SK-N-SH treated with all-trans-retinoic acid at 6 μM for 48 hours (cell line): ENCODE measurements around the gene NBPF4.
"Not testable (repeated sequence)": the region's sequence is repeated elsewhere in the genome, so short reads cannot be mapped to it uniquely, and the experiment has no call there.

Source experiments
- ARNTL ChIP-seq: fragments of 450-650 bp; formaldehyde crosslinking; IDR thresholded peaks from 2 replicates; pipeline ENCODE4 v1.5.0; 2020; ENCODE audit warnings: low read depth, mild to moderate bottlenecking, moderate library complexity, borderline replicate concordance
- CSDC2 ChIP-seq: fragments of 250-450 bp; sonication (Bioruptor Pico); IDR thresholded peaks from 2 replicates; pipeline ENCODE4 v1.5.0; 2020; ENCODE audit warnings: mild to moderate bottlenecking, moderate library complexity
- ESRRG ChIP-seq: fragments of 250-450 bp; sonication (Bioruptor Pico); IDR thresholded peaks from 2 replicates; pipeline ENCODE4 v1.6.1; 2021; ENCODE audit warnings: mild to moderate bottlenecking
- PPARA ChIP-seq: fragments of 250-450 bp; sonication (Bioruptor Pico); IDR thresholded peaks from 2 replicates; pipeline ENCODE4 v1.5.0; 2020; ENCODE audit warnings: mild to moderate bottlenecking, borderline replicate concordance
- SNAI2 ChIP-seq: fragments of 250-450 bp; sonication (Bioruptor Pico); IDR thresholded peaks from 2 replicates; pipeline ENCODE4 v1.5.0; 2020; ENCODE audit warnings: mild to moderate bottlenecking, moderate library complexity
- ZC3H10 ChIP-seq: fragments of 250-450 bp; sonication (Bioruptor Pico); IDR thresholded peaks from 2 replicates; pipeline ENCODE4 v1.5.1; 2021; ENCODE audit warnings: mild to moderate bottlenecking, moderate library complexity
- ZFP30 ChIP-seq: fragments of 450-650 bp; formaldehyde crosslinking; IDR thresholded peaks from 2 replicates; pipeline ENCODE4 v1.5.0; 2022; ENCODE audit warnings: mild to moderate bottlenecking, moderate library complexity
- ZNF565 ChIP-seq: fragments of 450-650 bp; formaldehyde crosslinking; conservative IDR thresholded peaks from 2 replicates; pipeline ENCODE4 v1.5.0; 2020; ENCODE audit warnings: low read depth, mild to moderate bottlenecking, moderate library complexity
- ZNF8 ChIP-seq: fragments of 450-650 bp; formaldehyde crosslinking; IDR thresholded peaks from 2 replicates; pipeline ENCODE4 v1.5.0; 2020; ENCODE audit warnings: mild to moderate bottlenecking, moderate library complexity
- TF ChIP-seq, protein P1 (sequence below): fragments of 250-450 bp; sonication (Bioruptor Pico); IDR thresholded peaks from 2 replicates; pipeline ENCODE4 v1.5.1; 2021; ENCODE audit warnings: mild to moderate bottlenecking, moderate library complexity
- TF ChIP-seq, protein P2 (sequence below): fragments of 250-450 bp; sonication (Bioruptor Pico); IDR thresholded peaks from 2 replicates; pipeline ENCODE4 v1.5.1; 2020; ENCODE audit warnings: low read depth, mild to moderate bottlenecking, moderate library complexity
- TF ChIP-seq, protein P3 (sequence below): fragments of 250-450 bp; sonication (Bioruptor Pico); IDR thresholded peaks from 2 replicates; pipeline ENCODE4 v1.8.0; 2020; ENCODE audit warnings: mild to moderate bottlenecking, moderate library complexity, borderline replicate concordance
- TF ChIP-seq, protein P4 (sequence below): fragments of 250-450 bp; sonication (Bioruptor Pico); IDR thresholded peaks from 2 replicates; pipeline ENCODE4 v1.8.0; 2021; ENCODE audit warnings: low read depth, mild to moderate bottlenecking, moderate library complexity, borderline replicate concordance

DNA sequence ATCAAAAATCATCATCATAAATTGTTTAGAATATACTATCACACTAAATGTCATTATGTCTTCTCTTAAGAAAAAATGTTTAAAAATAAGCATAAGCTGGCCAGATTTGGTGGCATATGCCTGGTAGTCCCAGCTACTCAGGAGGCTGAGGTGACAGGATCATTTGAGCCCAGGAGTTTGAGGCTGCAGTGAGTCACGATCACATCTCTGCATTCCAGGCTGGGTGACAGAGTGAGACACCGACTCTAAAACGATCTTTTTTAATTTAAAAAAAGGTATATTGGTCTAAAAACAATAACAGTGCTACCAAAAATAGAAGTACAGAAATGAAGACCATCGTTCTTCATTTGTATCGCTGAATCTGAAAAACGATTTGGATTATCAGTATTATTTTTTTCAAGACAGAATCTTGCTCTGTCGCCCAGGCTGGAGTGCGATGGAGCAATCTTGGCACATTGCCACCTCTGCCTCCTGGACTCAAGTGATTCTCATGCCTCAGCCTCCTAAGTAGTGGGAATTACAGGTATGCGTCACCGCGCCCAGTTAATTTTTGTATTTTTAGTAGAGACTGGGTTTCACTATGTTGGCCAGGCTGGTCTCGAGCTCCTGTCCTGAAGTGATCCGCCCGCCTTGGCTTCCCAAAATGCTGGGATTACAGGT, 26.2 kb downstream of the NBPF4 start:
- not testable (repeated sequence) for TF ChIP-seq ESRRG (CRISPR knock-in tag); CSDC2 (CRISPR knock-in tag); ARNTL (CRISPR knock-in tag); PPARA (CRISPR knock-in tag); ZNF8 (CRISPR knock-in tag); ZC3H10 (CRISPR knock-in tag); ZFP30 (CRISPR knock-in tag); SNAI2 (CRISPR knock-in tag); ZNF565
- TF ChIP-seq, protein P1, sequence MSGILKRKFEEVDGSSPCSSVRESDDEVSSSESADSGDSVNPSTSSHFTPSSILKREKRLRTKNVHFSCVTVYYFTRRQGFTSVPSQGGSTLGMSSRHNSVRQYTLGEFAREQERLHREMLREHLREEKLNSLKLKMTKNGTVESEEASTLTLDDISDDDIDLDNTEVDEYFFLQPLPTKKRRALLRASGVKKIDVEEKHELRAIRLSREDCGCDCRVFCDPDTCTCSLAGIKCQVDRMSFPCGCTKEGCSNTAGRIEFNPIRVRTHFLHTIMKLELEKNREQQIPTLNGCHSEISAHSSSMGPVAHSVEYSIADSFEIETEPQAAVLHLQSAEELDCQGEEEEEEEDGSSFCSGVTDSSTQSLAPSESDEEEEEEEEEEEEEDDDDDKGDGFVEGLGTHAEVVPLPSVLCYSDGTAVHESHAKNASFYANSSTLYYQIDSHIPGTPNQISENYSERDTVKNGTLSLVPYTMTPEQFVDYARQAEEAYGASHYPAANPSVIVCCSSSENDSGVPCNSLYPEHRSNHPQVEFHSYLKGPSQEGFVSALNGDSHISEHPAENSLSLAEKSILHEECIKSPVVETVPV (CRISPR knock-in tag), result not testable (repeated sequence)
- TF ChIP-seq, protein P2, sequence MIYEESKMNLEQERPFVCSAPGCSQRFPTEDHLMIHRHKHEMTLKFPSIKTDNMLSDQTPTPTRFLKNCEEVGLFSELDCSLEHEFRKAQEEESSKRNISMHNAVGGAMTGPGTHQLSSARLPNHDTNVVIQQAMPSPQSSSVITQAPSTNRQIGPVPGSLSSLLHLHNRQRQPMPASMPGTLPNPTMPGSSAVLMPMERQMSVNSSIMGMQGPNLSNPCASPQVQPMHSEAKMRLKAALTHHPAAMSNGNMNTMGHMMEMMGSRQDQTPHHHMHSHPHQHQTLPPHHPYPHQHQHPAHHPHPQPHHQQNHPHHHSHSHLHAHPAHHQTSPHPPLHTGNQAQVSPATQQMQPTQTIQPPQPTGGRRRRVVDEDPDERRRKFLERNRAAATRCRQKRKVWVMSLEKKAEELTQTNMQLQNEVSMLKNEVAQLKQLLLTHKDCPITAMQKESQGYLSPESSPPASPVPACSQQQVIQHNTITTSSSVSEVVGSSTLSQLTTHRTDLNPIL (CRISPR knock-in tag), result not testable (repeated sequence)
- TF ChIP-seq, protein P3, sequence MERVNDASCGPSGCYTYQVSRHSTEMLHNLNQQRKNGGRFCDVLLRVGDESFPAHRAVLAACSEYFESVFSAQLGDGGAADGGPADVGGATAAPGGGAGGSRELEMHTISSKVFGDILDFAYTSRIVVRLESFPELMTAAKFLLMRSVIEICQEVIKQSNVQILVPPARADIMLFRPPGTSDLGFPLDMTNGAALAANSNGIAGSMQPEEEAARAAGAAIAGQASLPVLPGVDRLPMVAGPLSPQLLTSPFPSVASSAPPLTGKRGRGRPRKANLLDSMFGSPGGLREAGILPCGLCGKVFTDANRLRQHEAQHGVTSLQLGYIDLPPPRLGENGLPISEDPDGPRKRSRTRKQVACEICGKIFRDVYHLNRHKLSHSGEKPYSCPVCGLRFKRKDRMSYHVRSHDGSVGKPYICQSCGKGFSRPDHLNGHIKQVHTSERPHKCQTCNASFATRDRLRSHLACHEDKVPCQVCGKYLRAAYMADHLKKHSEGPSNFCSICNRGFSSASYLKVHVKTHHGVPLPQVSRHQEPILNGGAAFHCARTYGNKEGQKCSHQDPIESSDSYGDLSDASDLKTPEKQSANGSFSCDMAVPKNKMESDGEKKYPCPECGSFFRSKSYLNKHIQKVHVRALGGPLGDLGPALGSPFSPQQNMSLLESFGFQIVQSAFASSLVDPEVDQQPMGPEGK (CRISPR knock-in tag), result not testable (repeated sequence)
- TF ChIP-seq, protein P4, sequence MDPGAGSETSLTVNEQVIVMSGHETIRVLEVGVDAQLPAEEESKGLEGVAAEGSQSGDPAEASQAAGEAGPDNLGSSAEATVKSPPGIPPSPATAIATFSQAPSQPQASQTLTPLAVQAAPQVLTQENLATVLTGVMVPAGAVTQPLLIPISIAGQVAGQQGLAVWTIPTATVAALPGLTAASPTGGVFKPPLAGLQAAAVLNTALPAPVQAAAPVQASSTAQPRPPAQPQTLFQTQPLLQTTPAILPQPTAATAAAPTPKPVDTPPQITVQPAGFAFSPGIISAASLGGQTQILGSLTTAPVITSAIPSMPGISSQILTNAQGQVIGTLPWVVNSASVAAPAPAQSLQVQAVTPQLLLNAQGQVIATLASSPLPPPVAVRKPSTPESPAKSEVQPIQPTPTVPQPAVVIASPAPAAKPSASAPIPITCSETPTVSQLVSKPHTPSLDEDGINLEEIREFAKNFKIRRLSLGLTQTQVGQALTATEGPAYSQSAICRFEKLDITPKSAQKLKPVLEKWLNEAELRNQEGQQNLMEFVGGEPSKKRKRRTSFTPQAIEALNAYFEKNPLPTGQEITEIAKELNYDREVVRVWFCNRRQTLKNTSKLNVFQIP (CRISPR knock-in tag), result not testable (repeated sequence)
